Hematopoietic multipotent progenitor cell treated with erythropoietin and hydrocortisone succinate and interleukin-3 and kit ligand, for 8 days (in vitro differentiated cells): ENCODE data around the gene CCT6A.
"Not testable (repeated sequence)": the region's sequence is repeated elsewhere in the genome, so short reads cannot be mapped to it uniquely, and the experiment has no call there.

ENCODE experiments used
- DNase-seq: peaks from one replicate; pipeline ENCODE4 v3.0.0-alpha.2; 2015

CCT6A gene

GRCh38 chr7:56051339-56052191, at the start of gene CCT6A, which contains the start of gene PSPH:
Gene CCT6A (plus strand): TSS chr7:56051765. CDS start chr7:56051849, 84 bp downstream.
Gene PSPH (minus strand): TSS chr7:56051444. CDS start chr7:56021212, 30,232 bp downstream.
- peak; percentile 98 for DNase-seq

- no peak for DNase-seq
Measured at GRCh38 chr7:56003749-56004148, 47.8 kb upstream of the CCT6A start.

GRCh38 chr7:56007167-56007652, 44.4 kb upstream of the CCT6A start:
- no peak for DNase-seq

- DNase-seq = no peak
Measured at GRCh38 chr7:56007891-56008290, 43.7 kb upstream of the CCT6A start.

GRCh38 chr7:56009695-56010094, 41.9 kb upstream of the CCT6A start:
- DNase-seq = no peak

GRCh38 chr7:56017015-56017414, 34.5 kb upstream of the CCT6A start:
- DNase-seq = not testable (repeated sequence)

GRCh38 chr7:56019501-56019900, 32.1 kb upstream of the CCT6A start:
- no peak for DNase-seq

- DNase-seq = no peak
Measured at GRCh38 chr7:56023500-56023899, 28.1 kb upstream of the CCT6A start.

- peak; percentile 32 for DNase-seq
Measured at GRCh38 chr7:56026538-56026937, 25.0 kb upstream of the CCT6A start.

GRCh38 chr7:56028942-56029630, 22.5 kb upstream of the CCT6A start:
- no peak for DNase-seq

- no peak for DNase-seq
Measured at GRCh38 chr7:56030340-56030739, 21.2 kb upstream of the CCT6A start.

GRCh38 chr7:56031556-56031955, 20.0 kb upstream of the CCT6A start:
- DNase-seq = not testable (repeated sequence)

GRCh38 chr7:56032578-56032977, 19.0 kb upstream of the CCT6A start:
- not testable (repeated sequence) for DNase-seq

GRCh38 chr7:56033671-56034432, 17.7 kb upstream of the CCT6A start:
- DNase-seq = peak; percentile 74

GRCh38 chr7:56040730-56041129, 10.8 kb upstream of the CCT6A start:
- DNase-seq = no peak

GRCh38 chr7:56045758-56046157, 5.8 kb upstream of the CCT6A start:
- not testable (repeated sequence) for DNase-seq

GRCh38 chr7:56046721-56047445, 4.7 kb upstream of the CCT6A start:
- peak; percentile 76 for DNase-seq

GRCh38 chr7:56047446-56048116, 4.0 kb upstream of the CCT6A start:
- DNase-seq = peak; percentile 65

- DNase-seq = no peak
Measured at GRCh38 chr7:56048245-56048644, 3.3 kb upstream of the CCT6A start.

GRCh38 chr7:56048763-56049162, 2.8 kb upstream of the CCT6A start:
- peak; percentile 42 for DNase-seq

GRCh38 chr7:56051053-56051338, 569 bp upstream of the CCT6A start:
- no peak for DNase-seq

- no peak for DNase-seq
Measured at GRCh38 chr7:56053379-56053778, 1.8 kb downstream of the CCT6A start.
